IMR-90 (cell line): Measurements from ENCODE around the gene CDC42SE1. TPM values are rescaled to one million over a fixed set of nuclear protein-coding genes. Genes with fewer than 3 reads are reported as not detected.

ENCODE experiments used
- ATAC-seq: fragments of 200-7000 bp; cut with Tn5 transposase; 2 replicates; pipeline ENCODE4 v1.9.1; 2020; ENCODE audit warnings: low read depth, mild to moderate bottlenecking, moderate library complexity
- BruUV-seq: library from RNA; stranded (reverse); fragments of 400-500 nt; replicated peaks from 2 replicates; lab custom pipeline; 2021; lab: Mats Ljungman, UMichigan
- CTCF ChIA-PET: fragments of 300-600 bp; formaldehyde crosslinking; extraction: SDS; loops from one replicate; lab custom pipeline; 2021; ENCODE audit warnings: antibody characterized with exemption; lab: Yijun Ruan, JAX
- POLR2A ChIA-PET: fragments of 300-600 bp; sonication (Branson Sonifier 250); formaldehyde crosslinking; loops from one replicate; lab custom pipeline; 2022; ENCODE audit warnings: antibody characterized with exemption; ENCODE audit not compliant: unreplicated experiment; lab: Charles Lee
- DNase-seq: peaks from one replicate; pipeline ENCODE4 v3.0.0; 2013
- H2AFZ ChIP-seq: replicated peaks from 2 replicates; pipeline ENCODE3; 2013; ENCODE audit warnings: low read length, mild to moderate bottlenecking; ENCODE audit not compliant: poor library complexity
- H2AK5ac ChIP-seq: 2 replicates; pipeline ENCODE4 v1.6.1; 2013; ENCODE audit warnings: low read depth, low read length, inconsistent platforms
- H2AK9ac ChIP-seq: replicated peaks from 2 replicates; pipeline ENCODE3; 2013; ENCODE audit warnings: mild to moderate bottlenecking, low read depth, low read length, moderate library complexity; ENCODE audit not compliant: poor library complexity
- H2BK120ac ChIP-seq: 2 replicates; pipeline ENCODE4 v1.6.1; 2013; ENCODE audit warnings: low read depth, low read length, inconsistent platforms
- H2BK15ac ChIP-seq: 3 replicates; pipeline ENCODE4 v1.6.1; 2013; ENCODE audit warnings: low read depth, low read length, inconsistent platforms
- H2BK20ac ChIP-seq: 2 replicates; pipeline ENCODE4 v1.6.1; 2013; ENCODE audit warnings: low read depth, mild to moderate bottlenecking, inconsistent platforms, low read length, moderate library complexity
- H2BK5ac ChIP-seq: 2 replicates; pipeline ENCODE4 v1.6.1; 2013; ENCODE audit warnings: mild to moderate bottlenecking, low read depth, low read length, inconsistent platforms; ENCODE audit not compliant: poor library complexity, severe bottlenecking
- H3K14ac ChIP-seq: replicated peaks from 2 replicates; pipeline ENCODE4 v1.6.1; 2013; ENCODE audit warnings: low read depth, low read length, inconsistent platforms
- H3K18ac ChIP-seq: 2 replicates; pipeline ENCODE4 v1.6.1; 2013; ENCODE audit warnings: low read depth, low read length, control low read depth
- H3K23ac ChIP-seq: 2 replicates; pipeline ENCODE4 v1.6.1; 2013; ENCODE audit warnings: low read depth, low read length, inconsistent platforms
- H3K27ac ChIP-seq: 2 replicates; pipeline ENCODE4 v1.5.1; 2013; ENCODE audit warnings: mild to moderate bottlenecking, control low read depth, low read length; ENCODE audit not compliant: insufficient read depth
- H3K27me3 ChIP-seq: 2 replicates; pipeline ENCODE4 v1.6.1; 2013; ENCODE audit warnings: low read length; ENCODE audit not compliant: control insufficient read depth, insufficient read depth
- H3K36me3 ChIP-seq: 2 replicates; pipeline ENCODE4 v1.6.1; 2013; ENCODE audit warnings: low read length, mixed read lengths; ENCODE audit not compliant: control insufficient read depth, insufficient read depth
- H3K4ac ChIP-seq: 2 replicates; pipeline ENCODE4 v1.6.1; 2013; ENCODE audit warnings: low read depth, low read length, inconsistent platforms
- H3K4me1 ChIP-seq: 2 replicates; pipeline ENCODE4 v1.6.1; 2013; ENCODE audit warnings: low read length, mixed read lengths; ENCODE audit not compliant: control insufficient read depth, insufficient read depth
- H3K4me2 ChIP-seq: 2 replicates; pipeline ENCODE4 v1.6.1; 2013; ENCODE audit warnings: low read depth, mild to moderate bottlenecking, control low read depth, low read length, moderate library complexity
- H3K4me3 ChIP-seq: 2 replicates; pipeline ENCODE4 v1.5.1; 2013; ENCODE audit warnings: low read depth, mild to moderate bottlenecking, control low read depth, low read length, moderate library complexity; ENCODE audit not compliant: insufficient read depth
- H3K56ac ChIP-seq: 2 replicates; pipeline ENCODE4 v1.6.1; 2013; ENCODE audit warnings: low read length, inconsistent platforms; ENCODE audit not compliant: insufficient read depth; ENCODE audit errors: extremely low read depth
- H3K79me1 ChIP-seq, 2 experiments: 2 replicates each; pipeline ENCODE4 v1.6.1; 2013; ENCODE audit warnings: low read length in 2 of 2, inconsistent platforms in 1 of 2, low read depth in 1 of 2
- H3K9ac ChIP-seq: 2 replicates; pipeline ENCODE4 v1.6.1; 2013; ENCODE audit warnings: low read depth, low read length, control low read depth
- H3K9me1 ChIP-seq: 2 replicates; pipeline ENCODE4 v1.6.1; 2013; ENCODE audit warnings: low read length, inconsistent platforms; ENCODE audit not compliant: insufficient read depth
- H3K9me3 ChIP-seq: 2 replicates; pipeline ENCODE4 v1.6.1; 2013; ENCODE audit warnings: low read length; ENCODE audit not compliant: control insufficient read depth, insufficient read depth
- H4K20me1 ChIP-seq: 2 replicates; pipeline ENCODE4 v1.6.1; 2013; ENCODE audit warnings: low read length, inconsistent platforms; ENCODE audit not compliant: insufficient read depth
- H4K5ac ChIP-seq: 2 replicates; pipeline ENCODE4 v1.6.1; 2013; ENCODE audit warnings: mild to moderate bottlenecking, low read depth, low read length, control low read depth
- H4K8ac ChIP-seq, 2 experiments: 2 replicates each; pipeline ENCODE4 v1.6.1; 2013; ENCODE audit warnings: low read depth in 2 of 2, low read length in 2 of 2, control low read depth in 1 of 2, inconsistent platforms in 1 of 2
- H4K91ac ChIP-seq: 2 replicates; pipeline ENCODE4 v1.6.1; 2013; ENCODE audit warnings: low read depth, low read length, inconsistent platforms; ENCODE audit not compliant: insufficient read depth
- CHD1 ChIP-seq: IDR thresholded peaks from 2 replicates; pipeline ENCODE4 v1.6.1; 2012; ENCODE audit warnings: low read depth, low read length, improper control_type of control experiment
- CTCF ChIP-seq: conservative IDR thresholded peaks from 2 replicates; pipeline ENCODE4 v1.5.1; 2012; ENCODE audit warnings: mild to moderate bottlenecking, low read depth, low read length, improper control_type of control experiment
- ELK1 ChIP-seq: fragments of 150-350 bp; IDR thresholded peaks from 2 replicates; pipeline ENCODE4 v1.6.1; 2016; ENCODE audit warnings: low read depth, mild to moderate bottlenecking, low read length, moderate library complexity, borderline replicate concordance
- USF2 ChIP-seq: fragments of 150-350 bp; IDR thresholded peaks from 2 replicates; pipeline ENCODE4 v1.6.1; 2017; ENCODE audit warnings: mild to moderate bottlenecking, antibody characterized with exemption, low read length, low read depth
- WGBS, 2 experiments: methylation state at CpG; one replicate each; pipeline versions ENCODE4 v1.1.5 to v1.1.7; 2013; ENCODE audit warnings: missing lambda C conversion rate in 2 of 2; ENCODE audit not compliant: insufficient read length in 1 of 2; ENCODE audit errors: extremely low coverage in 2 of 2; 5-methylcytosine and 5-hydroxymethylcytosine counted together
- dilution Hi-C: fragments of 300-500 bp; cut with HindIII; formaldehyde crosslinking; loops from one replicate; pipeline ENCODE4 v1.14.3; 2018; ENCODE audit warnings: low sequenced_read_pairs; ENCODE audit not compliant: unreplicated experiment
- in situ Hi-C: fragments of 300-500 bp; cut with MboI; formaldehyde crosslinking; loops from 3 replicates; pipeline ENCODE4 v1.14.3; 2019; ENCODE audit warnings: low sequenced_read_pairs, inconsistent platforms, mixed read lengths
- intact Hi-C: fragments of 100-400 bp; cut with micrococcal nuclease; formaldehyde crosslinking; loops from 2 replicates; pipeline ENCODE4 v1.10.0; 2022
- polyA plus RNA-seq, 3 experiments: library from polyadenylated mRNA; depleted of rRNA; stranded (reverse); fragments of >200 nt; gene quantifications; 2 replicates each; pipeline ENCODE4 v1.2.3, GENCODE V29; 2012; ENCODE audit warnings: low replicate concordance in 1 of 3
- total RNA-seq: library from RNA; depleted of rRNA; stranded (reverse); fragments of >200 nt; gene quantifications from 2 replicates; pipeline ENCODE4 v1.2.3, GENCODE V29; 2012

The CDC42SE1 gene
- total and polyA plus RNA-seq, 2 of the 4 experiments (the other 2 are of a cell fraction): 47.0 to 58.5 TPM

GRCh38 chr1:151007853-151008243, 51.6 kb downstream of the CDC42SE1 start:
- peak overlapping the region; percentile 14; the same call in 1 of the 2 replicates for H3K9ac ChIP-seq
- dilution Hi-C loops: no loop called here
- peak overlapping the region; percentile 18; the same call in 1 of the 2 replicates for H3K4ac ChIP-seq
- WGBS, 2 experiments: no CpG with 5 or more reads among the region's 4 CpGs
- H4K5ac ChIP-seq: peak overlapping the region; percentile 71; the same call in 1 of the 2 replicates
- peak overlapping the region; percentile 90 for H3K4me2 ChIP-seq
- peaks cover 4% of the 10 kb centered on the region; the same call in 1 of the 2 replicates for H3K4me1 ChIP-seq
- H4K91ac ChIP-seq: no peak overlapping the region
- H2BK20ac ChIP-seq: no peak overlapping the region
- TF ChIP-seq ELK1 (no peak), CHD1 (0 out of 2 replicates have a peak, but pooled peaks have one; percentile 37), CTCF (no peak), USF2 (no peak)
- H2AFZ ChIP-seq: peak overlapping the region; percentile 98
- no peak overlapping the region for H3K27ac ChIP-seq
- 0 out of 2 replicates have a peak overlapping the region, but pooled peaks have one; percentile 21 for H2BK120ac ChIP-seq
- H2AK9ac ChIP-seq: no peak overlapping the region
- H3K27me3 ChIP-seq: no peaks in the 10 kb centered on the region
- no peak overlapping the region for H2AK5ac ChIP-seq
- DNase-seq (no peak), ATAC-seq (no peak)
- H3K79me1 ChIP-seq: peaks cover 16 to 47% of the 10 kb centered on the region in 2 experiments
- intact Hi-C loops: loop anchor here (5.0 to 10.0 kb wide), 2 partner anchors 54 to 443 kb away; partner anchors contain the start of gene MLLT11
- H3K56ac ChIP-seq: no peak overlapping the region
- peak overlapping the region; percentile 48 for H2BK5ac ChIP-seq
- peak overlapping the region; percentile 50; the same call in 1 of the 2 replicates for H3K23ac ChIP-seq
- peak overlapping the region; percentile 3; the same call in 1 of the 3 replicates for H2BK15ac ChIP-seq
- in situ Hi-C loops: no loop called here
- peak overlapping the region; percentile 82 for H3K14ac ChIP-seq
- H3K4me3 ChIP-seq: peak overlapping the region; percentile 33; the same call in 1 of the 2 replicates
- H3K9me3 ChIP-seq: no peaks in the 10 kb centered on the region
- peak overlapping the region; percentile 25; the same call in 1 of the 2 replicates for H3K18ac ChIP-seq
- POLR2A ChIA-PET: interaction anchor here (0.5 kb wide), 1 partner anchor 429 kb away, joined by 3 read pairs; no protein-coding TSS in a partner anchor
- H3K36me3 ChIP-seq: no peaks in the 10 kb centered on the region
- peaks cover 11% of the 10 kb centered on the region for H3K9me1 ChIP-seq
- H4K8ac ChIP-seq: peak overlapping the region; percentile 73 to 74
- CTCF ChIA-PET: no interaction called here
- no TSS peak for BruUV-seq
- H4K20me1 ChIP-seq: no peaks in the 10 kb centered on the region
